HEK293 (cell line): ENCODE data around the gene DRD4.

Experiments used
- CTCF ChIP-seq: fragments of 450-650 bp; formaldehyde crosslinking; IDR thresholded peaks from 2 replicates; pipeline ENCODE4 v1.5.1; 2016; ENCODE audit warnings: missing biosample characterization, missing genetic modification characterization
- REST ChIP-seq: fragments of 450-650 bp; formaldehyde crosslinking; IDR thresholded peaks from 2 replicates; pipeline ENCODE4 v1.5.1; 2016; ENCODE audit warnings: missing biosample characterization, missing genetic modification characterization
- SETDB1 ChIP-seq: IDR thresholded peaks from one replicate; pipeline ENCODE4 v1.6.1; 2017; ENCODE audit warnings: mild to moderate bottlenecking, low read length, moderate library complexity, mixed read lengths; ENCODE audit not compliant: insufficient read length
- YY1 ChIP-seq: fragments of 450-650 bp; formaldehyde crosslinking; IDR thresholded peaks from 2 replicates; pipeline ENCODE4 v1.5.1; 2018; ENCODE audit warnings: missing biosample characterization, missing genetic modification characterization
- ZBTB21 ChIP-seq: fragments of 450-650 bp; formaldehyde crosslinking; IDR thresholded peaks from 2 replicates; pipeline ENCODE4 v1.5.1; 2017; ENCODE audit warnings: missing biosample characterization, missing genetic modification characterization
- ZFP69B ChIP-seq: fragments of 450-650 bp; formaldehyde crosslinking; IDR thresholded peaks from 2 replicates; pipeline ENCODE4 v1.5.1; 2016; ENCODE audit warnings: missing biosample characterization, missing genetic modification characterization
- ZNF140 ChIP-seq: fragments of 450-650 bp; formaldehyde crosslinking; IDR thresholded peaks from 2 replicates; pipeline ENCODE4 v1.5.1; 2016; ENCODE audit warnings: missing biosample characterization, missing genetic modification characterization
- ZNF561 ChIP-seq: fragments of 450-650 bp; IDR thresholded peaks from 2 replicates; pipeline ENCODE4 v1.5.1; 2018; ENCODE audit warnings: missing biosample characterization, missing genetic modification characterization, borderline replicate concordance
- ZNF707 ChIP-seq: fragments of 450-650 bp; formaldehyde crosslinking; IDR thresholded peaks from 2 replicates; pipeline ENCODE4 v1.5.1; 2016; ENCODE audit warnings: missing biosample characterization, missing genetic modification characterization
- ZNF785 ChIP-seq: fragments of 450-650 bp; formaldehyde crosslinking; IDR thresholded peaks from 2 replicates; pipeline ENCODE4 v1.5.1; 2016; ENCODE audit warnings: missing biosample characterization, missing genetic modification characterization
- ZSCAN18 ChIP-seq: fragments of 450-650 bp; formaldehyde crosslinking; IDR thresholded peaks from 2 replicates; pipeline ENCODE4 v1.5.1; 2016; ENCODE audit warnings: missing biosample characterization, missing genetic modification characterization

- TF ChIP-seq ZFP69B (tag by site-specific recombination): no peak
- TF ChIP-seq CTCF (tag by site-specific recombination): no peak
- no peak for TF ChIP-seq SETDB1
- TF ChIP-seq ZBTB21 (tag by site-specific recombination): no peak
- no peak for TF ChIP-seq ZNF785 (tag by site-specific recombination)
- TF ChIP-seq YY1 (tag by site-specific recombination): no peak
- no peak for TF ChIP-seq ZNF707 (tag by site-specific recombination)
- no peak for TF ChIP-seq ZNF140 (tag by site-specific recombination)
- no peak for TF ChIP-seq ZSCAN18 (tag by site-specific recombination)
- no peak for TF ChIP-seq ZNF561 (tag by site-specific recombination)
- no peak for TF ChIP-seq REST (tag by site-specific recombination)
These were observed 25.8 kb upstream of the DRD4 start for GRCh38 chr11:611001-611996.
